ENCODE measurements around the gene KCTD2. TPM values are rescaled to one million over a fixed set of nuclear protein-coding genes. Genes with fewer than 3 reads are reported as not detected.

Gene KCTD2
- total and polyA plus RNA-seq, 9 of the 15 experiments (the other 6 are each of a cell fraction or from before 2014, with no cell fraction given), result 1.7 to 32.9 (median 15.8) TPM

DNA sequence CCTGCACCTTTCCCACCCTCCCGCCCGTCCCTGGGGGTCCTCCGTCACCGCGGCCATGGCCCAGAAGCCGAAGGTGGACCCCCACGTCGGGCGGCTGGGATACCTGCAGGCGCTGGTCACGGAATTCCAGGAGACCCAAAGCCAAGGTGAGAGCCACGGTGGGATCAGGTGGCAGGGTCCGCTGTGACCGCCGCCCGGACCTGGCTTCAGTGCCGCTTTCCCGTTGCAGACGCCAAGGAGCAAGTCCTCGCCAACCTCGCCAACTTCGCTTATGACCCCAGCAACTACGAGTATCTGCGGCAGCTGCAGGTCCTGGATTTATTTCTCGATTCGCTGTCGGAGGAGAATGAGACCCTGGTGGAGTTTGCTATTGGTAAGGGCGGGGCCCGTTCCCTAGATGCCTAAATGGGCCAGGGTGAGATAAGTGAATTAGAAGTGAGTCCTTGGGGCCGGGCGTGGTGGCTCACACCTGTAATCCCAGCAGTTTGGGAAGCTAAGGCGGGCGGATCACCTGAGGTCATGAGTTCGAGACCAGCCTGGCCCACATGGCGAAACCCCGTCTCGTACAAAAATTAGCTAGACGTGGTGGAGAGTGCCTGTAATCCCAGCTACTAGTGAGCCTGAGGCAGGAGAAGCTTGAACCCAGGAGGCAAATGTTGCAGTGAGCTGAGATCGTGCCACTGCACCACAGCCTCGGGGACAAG lies 63.4 kb downstream of the KCTD2 start:
- CTCF ChIA-PET (ENCODE audit: low intra/inter-chr PET ratio), result no interaction called here
- intact Hi-C loops (cut with micrococcal nuclease), result loop anchor here (1.0 to 5.0 kb wide), 4 partner anchors 44 to 148 kb away; partner anchors contain the start of gene JPT1
- H3K27me3 ChIP-seq (ENCODE audit: control insufficient read depth in 2 of 2, insufficient read depth in 2 of 2, low read length in 2 of 2), result no peaks in the 10 kb centered on the region
- H3K4me3 ChIP-seq, result peak overlapping the region; percentile 71
- in situ Hi-C loops (cut with MboI), result loop anchor here (5.0 to 10.0 kb wide), 3 partner anchors 48 to 304 kb away; no protein-coding TSS in a partner anchor
- no peaks in the 10 kb centered on the region for H3K9me3 ChIP-seq (replicated peaks; ENCODE audit: control insufficient read depth, insufficient read depth, low read depth, low read length)
- H3K9me1 ChIP-seq (ENCODE audit: control insufficient read depth, insufficient read depth, low read length), result no peaks in the 10 kb centered on the region
- no TSS peak for BruUV-seq (replicated peaks)
- H4K20me1 ChIP-seq (replicated peaks; ENCODE audit: control insufficient read depth, insufficient read depth, low read length), result no peaks in the 10 kb centered on the region
- ATAC-seq, result peak; percentile 10
- H3K9ac ChIP-seq (ENCODE audit: insufficient read depth in 1 of 2, low read depth in 2 of 2, low read length in 2 of 2), result peak overlapping the region; percentile 84 to 99
- peak overlapping the region; percentile 94 for H2AFZ ChIP-seq (ENCODE audit: low read depth, low read length)
- 10% methylated on average over 27 of the region's 40 CpGs for WGBS (ENCODE audit: insufficient coverage, low coverage, missing lambda C conversion rate)
- H3K27ac ChIP-seq (ENCODE audit: extremely low read depth, low read depth, low read length), result peak overlapping the region; percentile 83
- peaks cover 13% of the 10 kb centered on the region; the same call in 2 of the 3 replicates for H3K36me3 ChIP-seq (ENCODE audit: control insufficient read depth, insufficient read depth, low read length)
- FAIRE-seq, result peak; percentile 75
- H3K4me2 ChIP-seq (ENCODE audit: insufficient read depth, low read length), result peak overlapping the region; percentile 98
- DNase-seq (ENCODE audit: extremely low read depth in 1 of 4, low spot score in 3 of 4), result peak in 2 of 4 experiments; percentile 27 to 57
- POLR2A ChIA-PET, result interaction anchor here (0.6 to 3.9 kb wide), 14 partner anchors 9 to 346 kb away, joined by 3 to 38 read pairs (median 3); partner anchors contain the start of gene TMEM94
- peaks cover 39% of the 10 kb centered on the region for H3K79me2 ChIP-seq (ENCODE audit: control insufficient read depth, insufficient read depth, low read length)
- peaks cover 12 to 34% of the 10 kb centered on the region in 2 experiments for H3K4me1 ChIP-seq (replicated peaks in 1 of 2; ENCODE audit: control insufficient read depth in 2 of 2, insufficient read depth in 2 of 2, low read length in 2 of 2)
- TF ChIP-seq TCFL5 (CRISPR knock-in tag; conservative IDR thresholded peaks at IDR 0.05) (no peak), ESRRB (CRISPR knock-in tag; IDR thresholded peaks at IDR 0.05; ENCODE audit: borderline replicate concordance) (no peak), HEY1 (CRISPR knock-in tag; IDR thresholded peaks at IDR 0.05; ENCODE audit: borderline replicate concordance) (no peak), CBX1 (IDR thresholded peaks at IDR 0.05; ENCODE audit: low read depth) (no peak), ZNF444 (CRISPR knock-in tag; IDR thresholded peaks at IDR 0.05) (no peak), DPF2 (IDR thresholded peaks at IDR 0.05) (no peak), CEBPB (tag; IDR thresholded peaks at IDR 0.05) (peak; percentile 38; the same call in 1 of the 2 replicates), ZNF324 (CRISPR knock-in tag; IDR thresholded peaks at IDR 0.05) (no peak), CXXC5 (CRISPR knock-in tag; IDR thresholded peaks at IDR 0.05) (0 out of 2 replicates have a peak, but pooled peaks have one; percentile 20), TAF15 (IDR thresholded peaks at IDR 0.05; ENCODE audit: low read depth, low read length) (no peak), RBM17 (IDR thresholded peaks at IDR 0.05; ENCODE audit: borderline replicate concordance, low read depth, low read length) (no peak), ZNF253 (CRISPR knock-in tag; conservative IDR thresholded peaks at IDR 0.05) (no peak), POLR3A (IDR thresholded peaks at IDR 0.05; ENCODE audit: borderline replicate concordance, extremely low read depth, insufficient read depth, insufficient read length) (peak; percentile 24), ZNF668 (CRISPR knock-in tag; IDR thresholded peaks at IDR 0.05) (no peak), SOX6 (IDR thresholded peaks at IDR 0.05) (no peak), MTA2 (IDR thresholded peaks at IDR 0.05; ENCODE audit: low read depth) (no peak)
- TF ChIP-seq, protein P1, sequence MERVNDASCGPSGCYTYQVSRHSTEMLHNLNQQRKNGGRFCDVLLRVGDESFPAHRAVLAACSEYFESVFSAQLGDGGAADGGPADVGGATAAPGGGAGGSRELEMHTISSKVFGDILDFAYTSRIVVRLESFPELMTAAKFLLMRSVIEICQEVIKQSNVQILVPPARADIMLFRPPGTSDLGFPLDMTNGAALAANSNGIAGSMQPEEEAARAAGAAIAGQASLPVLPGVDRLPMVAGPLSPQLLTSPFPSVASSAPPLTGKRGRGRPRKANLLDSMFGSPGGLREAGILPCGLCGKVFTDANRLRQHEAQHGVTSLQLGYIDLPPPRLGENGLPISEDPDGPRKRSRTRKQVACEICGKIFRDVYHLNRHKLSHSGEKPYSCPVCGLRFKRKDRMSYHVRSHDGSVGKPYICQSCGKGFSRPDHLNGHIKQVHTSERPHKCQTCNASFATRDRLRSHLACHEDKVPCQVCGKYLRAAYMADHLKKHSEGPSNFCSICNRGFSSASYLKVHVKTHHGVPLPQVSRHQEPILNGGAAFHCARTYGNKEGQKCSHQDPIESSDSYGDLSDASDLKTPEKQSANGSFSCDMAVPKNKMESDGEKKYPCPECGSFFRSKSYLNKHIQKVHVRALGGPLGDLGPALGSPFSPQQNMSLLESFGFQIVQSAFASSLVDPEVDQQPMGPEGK (CRISPR knock-in tag; IDR thresholded peaks at IDR 0.05; ENCODE audit: borderline replicate concordance), result no peak
- TF ChIP-seq, protein P2, sequence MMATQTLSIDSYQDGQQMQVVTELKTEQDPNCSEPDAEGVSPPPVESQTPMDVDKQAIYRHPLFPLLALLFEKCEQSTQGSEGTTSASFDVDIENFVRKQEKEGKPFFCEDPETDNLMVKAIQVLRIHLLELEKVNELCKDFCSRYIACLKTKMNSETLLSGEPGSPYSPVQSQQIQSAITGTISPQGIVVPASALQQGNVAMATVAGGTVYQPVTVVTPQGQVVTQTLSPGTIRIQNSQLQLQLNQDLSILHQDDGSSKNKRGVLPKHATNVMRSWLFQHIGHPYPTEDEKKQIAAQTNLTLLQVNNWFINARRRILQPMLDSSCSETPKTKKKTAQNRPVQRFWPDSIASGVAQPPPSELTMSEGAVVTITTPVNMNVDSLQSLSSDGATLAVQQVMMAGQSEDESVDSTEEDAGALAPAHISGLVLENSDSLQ (IDR thresholded peaks at IDR 0.05), result no peak
